Measurements from ENCODE around the gene AFAP1L1. TPM values are rescaled to one million over a fixed set of nuclear protein-coding genes. Genes with fewer than 3 reads are reported as not detected.

The AFAP1L1 gene
- total and polyA plus RNA-seq, 9 of the 15 experiments (the other 6 are each of a cell fraction or from before 2014, with no cell fraction given): 0.01 to 0.12 (median 0.03) TPM; not detected in 4

DNA sequence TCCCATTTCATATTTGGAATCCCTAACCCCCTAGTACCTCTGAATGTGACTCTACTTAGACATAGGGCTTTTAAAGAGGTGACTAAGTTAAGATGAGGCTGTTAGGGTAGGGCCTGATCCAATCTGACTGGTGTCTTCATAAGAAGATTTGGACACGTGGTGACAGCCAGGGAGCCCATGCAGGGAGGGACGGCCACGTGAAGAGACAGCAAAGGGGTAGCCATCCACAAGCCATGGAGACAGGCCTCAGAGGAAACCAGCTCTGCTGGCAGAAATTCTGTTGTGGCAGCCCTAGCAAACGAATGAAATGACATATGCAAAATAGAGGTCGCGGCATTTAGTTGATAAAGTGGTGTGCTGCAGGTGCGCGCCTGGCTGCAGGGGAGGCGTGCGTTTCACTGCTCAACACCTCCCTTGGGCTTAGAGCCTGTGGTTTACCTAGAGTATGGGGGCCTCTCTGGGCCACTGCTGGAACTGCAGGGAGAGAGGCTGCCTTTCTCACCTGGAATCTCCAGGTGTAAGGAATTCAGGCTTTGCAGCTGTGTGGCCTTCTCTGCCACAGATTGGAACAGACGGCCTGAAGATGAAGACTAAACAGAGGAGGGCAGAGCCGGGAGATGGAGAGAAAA lies 7.1 kb upstream of the AFAP1L1 start (continued):
- TF ChIP-seq, protein P1, sequence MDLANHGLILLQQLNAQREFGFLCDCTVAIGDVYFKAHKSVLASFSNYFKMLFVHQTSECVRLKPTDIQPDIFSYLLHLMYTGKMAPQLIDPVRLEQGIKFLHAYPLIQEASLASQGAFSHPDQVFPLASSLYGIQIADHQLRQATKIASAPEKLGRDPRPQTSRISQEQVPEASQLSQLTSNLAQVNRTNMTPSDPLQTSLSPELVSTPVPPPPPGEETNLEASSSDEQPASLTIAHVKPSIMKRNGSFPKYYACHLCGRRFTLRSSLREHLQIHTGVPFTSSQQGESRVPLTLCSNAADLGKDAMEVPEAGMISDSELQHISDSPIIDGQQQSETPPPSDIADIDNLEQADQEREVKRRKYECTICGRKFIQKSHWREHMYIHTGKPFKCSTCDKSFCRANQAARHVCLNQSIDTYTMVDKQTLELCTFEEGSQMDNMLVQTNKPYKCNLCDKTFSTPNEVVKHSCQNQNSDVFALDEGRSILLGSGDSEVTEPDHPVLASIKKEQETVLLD (IDR thresholded peaks at IDR 0.05): no peak
- TF ChIP-seq SRF (CRISPR knock-in tag; IDR thresholded peaks at IDR 0.05) (peak in 1 of 2 experiments; percentile 37; a peak in 1 of 4 replicates), MEIS2 (IDR thresholded peaks at IDR 0.05; ENCODE audit: partially characterized antibody) (no peak), STAG1 (CRISPR knock-in tag; IDR thresholded peaks at IDR 0.05; ENCODE audit: borderline replicate concordance) (peak; percentile 50; the same call in 1 of the 2 replicates), CTBP1 (IDR thresholded peaks at IDR 0.05; ENCODE audit: borderline replicate concordance) (peak; percentile 24; the same call in 1 of the 2 replicates), CAMTA2 (CRISPR knock-in tag; conservative IDR thresholded peaks at IDR 0.05) (no peak), HDAC6 (IDR thresholded peaks at IDR 0.05; ENCODE audit: low read depth, low read length) (no peak), HDAC2 (IDR thresholded peaks at IDR 0.05) (no peak), HIVEP1 (CRISPR knock-in tag; IDR thresholded peaks at IDR 0.05) (no peak), HLTF (IDR thresholded peaks at IDR 0.05) (no peak), SAFB2 (IDR thresholded peaks at IDR 0.05; ENCODE audit: borderline replicate concordance, low read depth, low read length, severe bottlenecking) (no peak), L3MBTL2 (IDR thresholded peaks at IDR 0.05) (0 out of 2 replicates have a peak, but pooled peaks have one; percentile 34), DIDO1 (tag; IDR thresholded peaks at IDR 0.05; ENCODE audit: low read depth) (no peak)
- TF ChIP-seq, protein P2, sequence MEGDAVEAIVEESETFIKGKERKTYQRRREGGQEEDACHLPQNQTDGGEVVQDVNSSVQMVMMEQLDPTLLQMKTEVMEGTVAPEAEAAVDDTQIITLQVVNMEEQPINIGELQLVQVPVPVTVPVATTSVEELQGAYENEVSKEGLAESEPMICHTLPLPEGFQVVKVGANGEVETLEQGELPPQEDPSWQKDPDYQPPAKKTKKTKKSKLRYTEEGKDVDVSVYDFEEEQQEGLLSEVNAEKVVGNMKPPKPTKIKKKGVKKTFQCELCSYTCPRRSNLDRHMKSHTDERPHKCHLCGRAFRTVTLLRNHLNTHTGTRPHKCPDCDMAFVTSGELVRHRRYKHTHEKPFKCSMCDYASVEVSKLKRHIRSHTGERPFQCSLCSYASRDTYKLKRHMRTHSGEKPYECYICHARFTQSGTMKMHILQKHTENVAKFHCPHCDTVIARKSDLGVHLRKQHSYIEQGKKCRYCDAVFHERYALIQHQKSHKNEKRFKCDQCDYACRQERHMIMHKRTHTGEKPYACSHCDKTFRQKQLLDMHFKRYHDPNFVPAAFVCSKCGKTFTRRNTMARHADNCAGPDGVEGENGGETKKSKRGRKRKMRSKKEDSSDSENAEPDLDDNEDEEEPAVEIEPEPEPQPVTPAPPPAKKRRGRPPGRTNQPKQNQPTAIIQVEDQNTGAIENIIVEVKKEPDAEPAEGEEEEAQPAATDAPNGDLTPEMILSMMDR (IDR thresholded peaks at IDR 0.05 in 2 of 3, conservative IDR thresholded peaks at IDR 0.05 in 1 of 3; ENCODE audit: insufficient read depth in 2 of 3, low read depth in 1 of 3, low read length in 3 of 3): peak; percentile 66 to 73 (median 70)
- TF ChIP-seq, protein P3, sequence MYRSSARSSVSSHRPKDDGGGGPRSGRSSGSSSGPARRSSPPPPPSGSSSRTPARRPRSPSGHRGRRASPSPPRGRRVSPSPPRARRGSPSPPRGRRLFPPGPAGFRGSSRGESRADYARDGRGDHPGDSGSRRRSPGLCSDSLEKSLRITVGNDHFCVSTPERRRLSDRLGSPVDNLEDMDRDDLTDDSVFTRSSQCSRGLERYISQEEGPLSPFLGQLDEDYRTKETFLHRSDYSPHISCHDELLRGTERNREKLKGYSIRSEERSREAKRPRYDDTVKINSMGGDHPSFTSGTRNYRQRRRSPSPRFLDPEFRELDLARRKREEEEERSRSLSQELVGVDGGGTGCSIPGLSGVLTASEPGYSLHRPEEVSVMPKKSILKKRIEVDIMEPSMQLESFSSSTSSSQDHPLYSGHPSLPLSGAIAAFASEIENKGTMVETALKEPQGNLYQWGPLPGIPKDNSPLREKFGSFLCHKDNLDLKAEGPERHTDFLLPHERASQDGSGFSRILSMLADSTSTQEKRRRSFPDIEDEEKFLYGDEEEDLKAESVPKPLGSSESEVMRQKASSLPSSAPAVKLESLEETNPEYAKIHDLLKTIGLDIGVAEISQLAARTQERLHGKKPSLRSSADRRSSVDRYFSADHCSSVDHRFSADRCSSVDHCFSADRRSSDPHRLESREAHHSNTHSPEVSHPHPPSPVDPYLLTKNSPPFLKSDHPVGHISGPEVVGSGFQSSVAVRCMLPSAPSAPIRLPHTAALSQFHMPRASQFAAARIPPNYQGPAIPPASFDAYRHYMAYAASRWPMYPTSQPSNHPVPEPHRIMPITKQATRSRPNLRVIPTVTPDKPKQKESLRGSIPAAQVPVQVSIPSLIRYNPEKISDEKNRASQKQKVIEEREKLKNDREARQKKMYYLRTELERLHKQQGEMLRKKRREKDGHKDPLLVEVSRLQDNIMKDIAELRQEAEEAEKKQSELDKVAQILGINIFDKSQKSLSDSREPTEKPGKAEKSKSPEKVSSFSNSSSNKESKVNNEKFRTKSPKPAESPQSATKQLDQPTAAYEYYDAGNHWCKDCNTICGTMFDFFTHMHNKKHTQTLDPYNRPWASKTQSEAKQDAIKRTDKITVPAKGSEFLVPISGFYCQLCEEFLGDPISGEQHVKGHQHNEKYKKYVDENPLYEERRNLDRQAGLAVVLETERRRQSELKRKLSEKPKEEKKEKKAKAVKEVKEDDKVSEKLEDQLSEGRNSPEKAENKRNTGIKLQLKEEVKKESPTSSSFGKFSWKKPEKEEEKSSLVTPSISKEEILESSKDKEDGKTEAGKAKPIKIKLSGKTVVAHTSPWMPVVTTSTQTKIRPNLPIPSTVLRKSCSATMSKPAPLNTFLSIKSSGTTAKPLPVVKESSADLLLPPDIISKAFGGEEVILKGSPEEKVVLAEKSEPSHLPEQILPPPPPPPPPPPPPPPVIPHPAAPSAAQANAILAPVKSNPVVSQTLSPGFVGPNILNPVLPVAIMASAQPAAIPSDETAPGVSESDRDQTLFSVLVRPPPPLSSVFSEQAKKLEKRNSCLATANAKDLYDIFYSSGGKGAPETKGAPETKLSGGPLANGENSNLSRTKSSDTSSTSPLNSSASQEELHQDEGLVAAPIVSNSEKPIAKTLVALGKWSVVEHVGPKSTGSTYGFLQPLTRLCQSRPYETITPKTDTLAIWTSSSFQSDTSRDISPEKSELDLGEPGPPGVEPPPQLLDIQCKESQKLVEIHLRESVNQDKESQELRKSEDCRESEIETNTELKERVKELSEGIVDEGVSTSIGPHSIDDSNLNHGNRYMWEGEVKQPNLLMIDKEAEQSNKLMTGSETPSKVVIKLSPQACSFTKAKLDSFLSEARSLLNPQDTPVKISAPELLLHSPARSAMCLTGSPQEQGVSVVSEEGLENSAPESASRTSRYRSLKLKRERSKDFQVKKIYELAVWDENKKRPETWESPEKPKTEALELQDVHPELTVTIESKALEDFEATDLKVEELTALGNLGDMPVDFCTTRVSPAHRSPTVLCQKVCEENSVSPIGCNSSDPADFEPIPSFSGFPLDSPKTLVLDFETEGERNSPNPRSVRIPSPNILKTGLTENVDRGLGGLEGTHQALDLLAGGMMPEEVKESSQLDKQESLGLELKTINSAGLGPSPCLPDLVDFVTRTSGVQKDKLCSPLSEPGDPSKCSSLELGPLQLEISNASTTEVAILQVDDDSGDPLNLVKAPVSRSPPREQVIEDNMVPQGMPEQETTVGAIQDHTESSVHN (IDR thresholded peaks at IDR 0.05; ENCODE audit: borderline replicate concordance in 1 of 2, low read depth in 1 of 2): no peak

All from K562 (cell line).